ENCODE results near the gene FNBP1. TPM values are rescaled to one million over a fixed set of nuclear protein-coding genes. Genes with fewer than 3 reads are reported as not detected.

Gene FNBP1
- total RNA-seq, 1 experiment from 2014 or later, result 43.6 TPM

DNA sequence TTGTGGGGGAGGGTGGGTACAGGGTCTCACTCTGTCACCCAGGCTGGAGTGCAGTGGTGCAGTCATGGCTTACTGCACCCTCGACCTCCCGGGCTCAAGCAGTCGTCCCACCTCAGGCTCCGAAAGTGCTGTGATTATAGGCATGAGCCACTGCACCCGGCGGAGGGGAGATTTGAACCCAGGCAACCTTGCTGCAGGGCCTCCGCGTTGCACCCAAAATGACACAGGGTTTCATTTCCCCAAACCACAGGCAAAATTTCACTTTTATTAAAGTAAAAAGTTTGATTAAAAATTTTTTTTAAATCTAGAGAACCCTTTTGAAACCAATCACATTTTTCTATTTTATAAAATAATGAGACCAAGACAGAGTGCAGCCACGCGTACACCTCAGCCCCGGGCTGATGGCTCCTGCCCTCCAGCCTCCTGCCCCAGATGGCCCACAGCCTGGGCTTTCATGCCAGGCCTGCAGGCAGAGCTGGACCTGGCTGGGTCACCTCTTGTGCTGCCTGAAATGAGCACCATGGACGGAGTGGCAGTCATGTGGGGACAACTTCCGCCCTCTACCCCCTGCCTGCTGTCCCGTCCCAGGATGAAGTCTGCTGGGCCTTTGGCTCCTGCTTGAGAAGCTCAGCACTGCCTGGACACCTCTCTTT lies 177.2 kb downstream of the FNBP1 start:
- Mint-ChIP-seq H3K27ac (no peak overlapping the region), H3K4me1 (no peaks in the 10 kb centered on the region), H3K36me3 (peaks cover 28% of the 10 kb centered on the region), H3K9me3 (no peaks in the 10 kb centered on the region), H3K4me3 (no peak overlapping the region), H3K27me3 (ENCODE audit: low read depth) (no peaks in the 10 kb centered on the region)
- POLR2A ChIA-PET, result interaction anchor here (0.6 kb wide), 1 partner anchor 1189 kb away, joined by 3 read pairs; no protein-coding TSS in a partner anchor
- ATAC-seq (no peak), DNase-seq (ENCODE audit: low spot score) (no peak)
- CTCF ChIA-PET, result no interaction called here
- TF ChIP-seq SMAD3 (CRISPR knock-in tag; IDR thresholded peaks at IDR 0.05; ENCODE audit: borderline replicate concordance), result no peak
- no peak for TF ChIP-seq ZNF416 (CRISPR knock-in tag; IDR thresholded peaks at IDR 0.05)
- no peak for TF ChIP-seq HMGA2 (CRISPR knock-in tag; IDR thresholded peaks at IDR 0.05)
- TF ChIP-seq ERG (CRISPR knock-in tag; IDR thresholded peaks at IDR 0.05), result no peak
- TF ChIP-seq MYBL2 (CRISPR knock-in tag; IDR thresholded peaks at IDR 0.05), result no peak
- no peak for TF ChIP-seq NR1H2 (CRISPR knock-in tag; IDR thresholded peaks at IDR 0.05)
- TF ChIP-seq KAT7 (CRISPR knock-in tag; IDR thresholded peaks at IDR 0.05; ENCODE audit: borderline replicate concordance), result no peak
- no peak for TF ChIP-seq TP53 (CRISPR knock-in tag; IDR thresholded peaks at IDR 0.05)
- no peak for TF ChIP-seq ZNF423 (CRISPR knock-in tag; IDR thresholded peaks at IDR 0.05)
- TF ChIP-seq E2F5 (CRISPR knock-in tag; IDR thresholded peaks at IDR 0.05), result no peak

DNA sequence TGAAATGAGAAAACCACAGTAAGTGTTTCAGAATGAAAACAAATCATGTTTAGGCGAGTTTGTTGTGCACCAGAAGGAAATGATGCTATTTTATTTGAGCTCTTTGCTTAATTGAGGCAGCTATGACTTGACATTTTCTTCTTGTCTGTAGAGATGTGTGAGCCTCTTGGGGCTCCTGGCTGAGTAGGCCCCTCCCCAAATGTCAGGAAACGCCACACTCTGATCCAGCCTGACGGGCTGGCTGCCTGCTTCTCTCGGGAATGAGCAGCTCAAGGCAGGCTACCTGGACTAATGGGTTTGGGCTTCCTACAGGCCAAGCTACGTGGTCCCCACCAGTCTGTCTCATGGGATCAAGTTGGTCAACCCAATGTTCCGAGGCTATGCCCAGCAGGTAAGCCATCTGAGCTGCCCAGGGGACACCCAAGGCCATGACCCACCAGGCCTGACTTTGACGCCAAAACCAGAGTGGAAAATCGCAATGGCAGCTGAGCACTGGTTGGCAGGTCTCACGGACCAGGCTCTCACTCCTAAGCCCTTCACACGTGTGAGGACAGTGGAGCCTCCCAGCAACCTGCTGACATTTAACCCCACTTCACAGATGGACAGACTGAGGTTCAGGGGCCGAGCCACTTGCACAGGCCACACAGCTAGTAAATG lies 177.9 kb downstream of the FNBP1 start:
- H3K36me3 Mint-ChIP-seq, result peaks cover 28% of the 10 kb centered on the region
- ChIA-PET CTCF (no interaction called here), POLR2A (interaction anchor here (0.6 kb wide), 1 partner anchor 1188 kb away, joined by 3 read pairs; no protein-coding TSS in a partner anchor)
- ATAC-seq (no peak), DNase-seq (ENCODE audit: low spot score) (no peak)
- H3K4me1 Mint-ChIP-seq, result no peaks in the 10 kb centered on the region
- no peak overlapping the region; the same call in 1 of the 2 replicates for H3K27ac Mint-ChIP-seq
- no peaks in the 10 kb centered on the region for H3K27me3 Mint-ChIP-seq (ENCODE audit: low read depth)
- no peak overlapping the region for H3K4me3 Mint-ChIP-seq
- H3K9me3 Mint-ChIP-seq, result no peaks in the 10 kb centered on the region
- no peak for TF ChIP-seq TEAD4 (CRISPR knock-in tag; IDR thresholded peaks at IDR 0.05)
- no peak for TF ChIP-seq EMX1 (CRISPR knock-in tag; IDR thresholded peaks at IDR 0.05)
- TF ChIP-seq PREB (CRISPR knock-in tag; IDR thresholded peaks at IDR 0.05; ENCODE audit: borderline replicate concordance), result no peak
- no peak for TF ChIP-seq ESRRA (CRISPR knock-in tag; IDR thresholded peaks at IDR 0.05; ENCODE audit: borderline replicate concordance)
- no peak for TF ChIP-seq ZNF232 (CRISPR knock-in tag; IDR thresholded peaks at IDR 0.05)
- no peak for TF ChIP-seq CREM (CRISPR knock-in tag; IDR thresholded peaks at IDR 0.05)
- TF ChIP-seq, protein P1, sequence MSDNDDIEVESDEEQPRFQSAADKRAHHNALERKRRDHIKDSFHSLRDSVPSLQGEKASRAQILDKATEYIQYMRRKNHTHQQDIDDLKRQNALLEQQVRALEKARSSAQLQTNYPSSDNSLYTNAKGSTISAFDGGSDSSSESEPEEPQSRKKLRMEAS (CRISPR knock-in tag; IDR thresholded peaks at IDR 0.05), result no peak
- no peak for TF ChIP-seq CBFB (CRISPR knock-in tag; IDR thresholded peaks at IDR 0.05; ENCODE audit: low read depth)
- no peak for TF ChIP-seq AR (CRISPR knock-in tag; IDR thresholded peaks at IDR 0.05)
- TF ChIP-seq GTF2I (CRISPR knock-in tag; conservative IDR thresholded peaks at IDR 0.05), result no peak
- TF ChIP-seq FOXP1 (CRISPR knock-in tag; IDR thresholded peaks at IDR 0.05; ENCODE audit: borderline replicate concordance), result no peak
- no peak for TF ChIP-seq NR2C2 (CRISPR knock-in tag; IDR thresholded peaks at IDR 0.05)
- no peak for TF ChIP-seq TCF7 (CRISPR knock-in tag; IDR thresholded peaks at IDR 0.05; ENCODE audit: low read depth)
- TF ChIP-seq CTCF (IDR thresholded peaks at IDR 0.05), result no peak
- no peak for TF ChIP-seq ZNF396 (CRISPR knock-in tag; IDR thresholded peaks at IDR 0.05; ENCODE audit: borderline replicate concordance)
- TF ChIP-seq, protein P2, sequence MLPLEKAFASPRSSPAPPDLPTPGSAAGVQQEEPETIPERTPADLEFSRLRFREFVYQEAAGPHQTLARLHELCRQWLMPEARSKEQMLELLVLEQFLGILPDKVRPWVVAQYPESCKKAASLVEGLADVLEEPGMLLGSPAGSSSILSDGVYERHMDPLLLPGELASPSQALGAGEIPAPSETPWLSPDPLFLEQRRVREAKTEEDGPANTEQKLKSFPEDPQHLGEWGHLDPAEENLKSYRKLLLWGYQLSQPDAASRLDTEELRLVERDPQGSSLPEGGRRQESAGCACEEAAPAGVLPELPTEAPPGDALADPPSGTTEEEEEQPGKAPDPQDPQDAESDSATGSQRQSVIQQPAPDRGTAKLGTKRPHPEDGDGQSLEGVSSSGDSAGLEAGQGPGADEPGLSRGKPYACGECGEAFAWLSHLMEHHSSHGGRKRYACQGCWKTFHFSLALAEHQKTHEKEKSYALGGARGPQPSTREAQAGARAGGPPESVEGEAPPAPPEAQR (CRISPR knock-in tag; IDR thresholded peaks at IDR 0.05), result no peak
